ENCODE results near the gene PLN. TPM values are rescaled to one million over a fixed set of nuclear protein-coding genes. Genes with fewer than 3 reads are reported as not detected.

The PLN gene
- total and polyA plus RNA-seq, 10 of the 15 experiments (the other 5 are each of a cell fraction or from before 2014, with no cell fraction given) = 0.16 to 0.44 TPM; not detected in 8

GRCh38 chr6:118577972-118578371, 29.9 kb downstream of the PLN start:
- H3K4me2 ChIP-seq (ENCODE audit: control insufficient read depth, insufficient read depth) = no peak overlapping the region
- H3K4me1 ChIP-seq (ENCODE audit: control insufficient read depth, insufficient read depth, low read length) = no peaks in the 10 kb centered on the region
- no TSS peak for BruUV-seq (replicated peaks)
- no peak overlapping the region for H3K9ac ChIP-seq (ENCODE audit: control insufficient read depth, insufficient read depth, low read length)
- H3K36me3 ChIP-seq (ENCODE audit: control insufficient read depth in 2 of 2, insufficient read depth in 2 of 2, low read length in 1 of 2) = peaks cover 0 to 4% of the 10 kb centered on the region in 2 experiments; a peak in 2 of 4 replicates
- ChIA-PET CTCF (interaction anchor here (3.5 kb wide), 1 partner anchor 12 kb away, joined by 35 read pairs; no protein-coding TSS in a partner anchor), RAD21 (ENCODE audit: unreplicated experiment) (interaction anchor here (3.5 kb wide), 1 partner anchor 12 kb away, joined by 15 read pairs; no protein-coding TSS in a partner anchor), POLR2A (no interaction called here), SMC1A (ENCODE audit: uncharacterized antibody, unreplicated experiment) (no interaction called here)
- no peaks in the 10 kb centered on the region for H4K20me1 ChIP-seq (ENCODE audit: control insufficient read depth, insufficient read depth)
- in situ Hi-C loops (cut with MboI) = loop anchor here (10.0 kb wide), 1 partner anchor 197 kb away; no protein-coding TSS in a partner anchor
- no peak for TF ChIP-seq CHD4 (IDR thresholded peaks at IDR 0.05)
- no peak overlapping the region for H3K27ac ChIP-seq (ENCODE audit: control insufficient read depth, insufficient read depth)
- no peak for FAIRE-seq
- intact Hi-C loops (cut with micrococcal nuclease; ENCODE audit: unreplicated experiment) = no loop called here
- H3K27me3 ChIP-seq (replicated peaks in 1 of 2; ENCODE audit: control insufficient read depth in 2 of 2, insufficient read depth in 2 of 2, low read length in 1 of 2) = no peaks in the 10 kb centered on the region
- peaks cover 25% of the 10 kb centered on the region for H3K9me3 ChIP-seq (replicated peaks; ENCODE audit: control insufficient read depth, insufficient read depth, low read length)
- WGBS (ENCODE audit: insufficient coverage, insufficient replicate concordance, low lambda C conversion rate, missing lambda C conversion rate) = 73% methylated on average over 4 of the region's 4 CpGs
- H3K79me2 ChIP-seq (ENCODE audit: control insufficient read depth, insufficient read depth, low read length) = no peaks in the 10 kb centered on the region
- no peak for ATAC-seq
- no peak overlapping the region for H3K4me3 ChIP-seq
- DNase-seq (ENCODE audit: low read depth, low spot score) = no peak
- H2AFZ ChIP-seq (ENCODE audit: control insufficient read depth, low read depth, low read length) = no peak overlapping the region

GRCh38 chr6:118578617-118579016, 30.5 kb downstream of the PLN start:
- no peak overlapping the region for H3K9ac ChIP-seq (ENCODE audit: control insufficient read depth, insufficient read depth, low read length)
- ChIA-PET RAD21 (ENCODE audit: unreplicated experiment) (interaction anchor here (3.5 kb wide), 1 partner anchor 13 kb away, joined by 15 read pairs; no protein-coding TSS in a partner anchor), POLR2A (no interaction called here), SMC1A (ENCODE audit: uncharacterized antibody, unreplicated experiment) (interaction anchor here (3.0 kb wide), 1 partner anchor 14 kb away, joined by 42 read pairs; no protein-coding TSS in a partner anchor), CTCF (interaction anchor here (1.8 to 3.5 kb wide), 2 partner anchors 13 to 601 kb away, joined by 5 to 35 read pairs; no protein-coding TSS in a partner anchor)
- intact Hi-C loops (cut with micrococcal nuclease; ENCODE audit: unreplicated experiment) = no loop called here
- in situ Hi-C loops (cut with MboI) = loop anchor here (10.0 kb wide), 1 partner anchor 196 kb away; no protein-coding TSS in a partner anchor
- peaks cover 23% of the 10 kb centered on the region for H3K9me3 ChIP-seq (replicated peaks; ENCODE audit: control insufficient read depth, insufficient read depth, low read length)
- WGBS (ENCODE audit: insufficient coverage, insufficient replicate concordance, low lambda C conversion rate, missing lambda C conversion rate) = 98% methylated on average over 12 of the region's 12 CpGs
- no peaks in the 10 kb centered on the region for H3K79me2 ChIP-seq (ENCODE audit: control insufficient read depth, insufficient read depth, low read length)
- H2AFZ ChIP-seq (ENCODE audit: control insufficient read depth, low read depth, low read length) = no peak overlapping the region
- no peak overlapping the region for H3K4me2 ChIP-seq (ENCODE audit: control insufficient read depth, insufficient read depth)
- peaks cover 0 to 4% of the 10 kb centered on the region in 2 experiments; a peak in 2 of 4 replicates for H3K36me3 ChIP-seq (ENCODE audit: control insufficient read depth in 2 of 2, insufficient read depth in 2 of 2, low read length in 1 of 2)
- H4K20me1 ChIP-seq (ENCODE audit: control insufficient read depth, insufficient read depth) = no peaks in the 10 kb centered on the region
- FAIRE-seq (no peak), ATAC-seq (no peak), DNase-seq (ENCODE audit: low read depth, low spot score) (no peak)
- no peaks in the 10 kb centered on the region for H3K27me3 ChIP-seq (replicated peaks in 1 of 2; ENCODE audit: control insufficient read depth in 2 of 2, insufficient read depth in 2 of 2, low read length in 1 of 2)
- no peak overlapping the region for H3K27ac ChIP-seq (ENCODE audit: control insufficient read depth, insufficient read depth)
- H3K4me1 ChIP-seq (ENCODE audit: control insufficient read depth, insufficient read depth, low read length) = no peaks in the 10 kb centered on the region
- no peak overlapping the region for H3K4me3 ChIP-seq
- TF ChIP-seq YY1 (IDR thresholded peaks at IDR 0.05; ENCODE audit: low read depth, low read length) (no peak), CBX5 (IDR thresholded peaks at IDR 0.05; ENCODE audit: low read depth) (peak; percentile 89)
- BruUV-seq (replicated peaks) = no TSS peak

All from GM12878 (cell line).